GM18873 (cell line): Measurements from ENCODE around the gene PLAU.
"Not testable (repeated sequence)": the region's sequence is repeated elsewhere in the genome, so short reads cannot be mapped to it uniquely, and the experiment has no call there.

Experiments
- ATAC-seq: cut with Tn5 transposase; IDR thresholded peaks from one replicate; pipeline ENCODE4 v1.9.1; 2021; ENCODE audit warnings: mild to moderate bottlenecking, moderate library complexity, moderate number of reproducible peaks; ENCODE audit not compliant: unreplicated experiment, low FRiP score

The PLAU gene

GRCh38 chr10:73946253-73947145 is 35.6 kb downstream of the PLAU start:
- ATAC-seq: no peak

- ATAC-seq: no peak
These were observed 38.2 kb downstream of the PLAU start for GRCh38 chr10:73948947-73949633.

GRCh38 chr10:73950155-73950948 is 39.4 kb downstream of the PLAU start:
- no peak for ATAC-seq

DNA sequence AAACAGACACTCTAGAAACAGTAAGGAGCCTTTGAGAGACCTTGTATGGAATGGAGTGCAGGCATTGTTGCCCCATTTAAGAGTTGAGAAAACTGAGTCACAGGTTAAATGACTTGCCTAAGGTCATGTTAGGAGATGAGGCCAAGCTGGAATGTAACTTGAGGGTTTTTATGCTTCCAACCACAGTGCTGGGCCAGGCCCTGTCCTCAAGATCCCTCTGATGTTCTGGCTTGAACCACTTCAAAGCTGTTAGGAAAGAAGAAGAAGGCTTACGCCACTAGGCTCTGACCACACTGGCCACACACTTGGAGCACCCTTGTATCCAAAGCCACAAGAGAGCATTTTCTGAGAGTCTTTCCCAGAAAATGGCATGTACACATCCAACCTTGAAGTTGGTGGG is 42.7 kb downstream of the PLAU start:
- ATAC-seq: no peak

GRCh38 chr10:73954737-73955136 is 43.8 kb downstream of the PLAU start:
- no peak for ATAC-seq

DNA sequence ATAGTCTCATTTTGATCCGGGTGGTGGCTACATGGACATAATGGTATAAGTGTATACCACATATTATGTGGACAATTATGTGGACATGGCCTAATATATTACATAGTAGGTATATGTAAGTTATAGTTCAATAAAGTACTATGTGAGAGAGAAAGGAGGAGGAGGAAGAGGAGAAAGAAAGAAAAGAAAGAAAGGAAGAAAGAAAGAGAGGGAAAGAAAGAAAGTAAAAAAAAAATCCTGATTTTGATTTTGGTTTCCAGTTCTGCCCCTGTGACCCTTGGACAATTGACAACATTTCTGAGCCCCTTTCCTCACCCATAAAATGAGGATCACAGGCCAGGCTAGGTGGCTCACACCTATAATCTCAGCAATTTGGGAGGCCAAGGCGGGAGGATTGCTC is 44.8 kb downstream of the PLAU start:
- no peak for ATAC-seq

GRCh38 chr10:73956476-73957359 is 45.8 kb downstream of the PLAU start:
- no peak for ATAC-seq

- ATAC-seq: no peak
These were observed 48.7 kb downstream of the PLAU start for GRCh38 chr10:73959484-73960243.

- ATAC-seq: no peak
These were observed 51.5 kb downstream of the PLAU start for GRCh38 chr10:73962386-73962785.

DNA sequence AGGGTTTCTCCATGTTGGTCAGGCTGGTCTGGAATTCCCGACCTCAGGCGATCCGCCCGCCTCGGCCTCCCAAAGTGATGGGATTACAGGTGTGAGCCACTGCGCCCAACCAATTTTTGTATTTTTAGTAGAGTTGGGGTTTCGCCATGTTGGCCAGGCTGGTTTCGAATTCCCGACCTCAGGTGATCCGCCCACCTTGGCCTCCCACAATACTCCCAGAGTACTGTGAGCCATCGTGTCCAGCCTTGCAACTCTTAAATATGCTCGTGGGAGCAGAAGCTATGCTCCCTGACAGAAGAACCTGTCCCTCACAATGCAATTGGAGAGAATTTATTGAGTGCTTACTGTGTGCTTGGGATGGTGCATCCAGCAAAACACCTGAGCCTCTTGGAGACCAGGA is 52.6 kb downstream of the PLAU start:
- not testable (repeated sequence) for ATAC-seq

DNA sequence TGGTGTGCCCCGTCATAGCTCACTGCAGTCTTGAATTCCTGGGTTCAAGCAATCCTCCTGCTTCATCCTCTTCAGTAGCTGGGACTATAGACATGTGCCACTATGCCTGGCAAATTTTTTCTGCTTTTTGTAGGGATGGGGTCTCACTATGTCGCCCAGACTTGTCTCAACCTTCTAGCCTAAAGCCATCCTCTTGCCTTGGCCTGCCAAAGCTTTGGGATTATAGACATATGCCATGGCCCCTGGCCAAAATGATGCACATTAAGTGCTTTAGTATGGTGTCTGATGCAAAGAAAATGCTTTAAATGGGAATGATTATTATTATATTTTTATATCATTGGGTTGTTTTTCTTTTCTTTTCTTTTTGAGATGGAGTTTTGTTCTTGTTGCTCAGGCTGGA is 53.8 kb downstream of the PLAU start:
- ATAC-seq: no peak

DNA sequence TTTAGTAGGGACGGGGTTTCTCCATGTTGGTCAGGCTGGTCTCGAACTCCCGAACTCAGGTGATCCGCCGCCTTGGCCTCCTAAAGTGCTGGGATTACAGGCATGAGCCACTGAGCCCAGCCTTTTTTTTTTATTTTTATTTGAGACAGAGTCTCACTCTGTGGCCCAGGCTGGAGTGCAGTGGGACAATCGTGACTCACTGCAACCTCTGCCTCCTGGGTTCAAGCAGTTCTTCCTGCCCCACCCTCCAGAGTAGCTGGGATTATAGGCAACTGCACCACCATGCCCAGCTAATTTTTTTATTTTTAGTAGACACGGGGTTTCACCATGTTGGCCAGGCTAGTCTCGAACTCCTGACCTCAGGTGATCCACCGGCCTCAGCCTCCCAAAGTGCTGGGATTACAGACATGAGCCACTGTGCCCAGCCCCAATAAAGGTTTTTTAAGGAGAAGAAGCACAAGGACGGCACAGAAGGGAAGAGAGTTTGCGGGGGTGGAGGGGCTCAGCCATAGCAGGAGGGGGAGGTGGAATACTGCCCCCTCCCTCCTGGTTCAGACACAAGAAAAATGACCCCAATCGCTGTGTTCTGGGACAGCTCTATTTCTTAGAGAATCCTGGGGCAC is 54.4 kb downstream of the PLAU start:
- not testable (repeated sequence) for ATAC-seq

GRCh38 chr10:73965890-73966768 is 55.2 kb downstream of the PLAU start:
- no peak for ATAC-seq

DNA sequence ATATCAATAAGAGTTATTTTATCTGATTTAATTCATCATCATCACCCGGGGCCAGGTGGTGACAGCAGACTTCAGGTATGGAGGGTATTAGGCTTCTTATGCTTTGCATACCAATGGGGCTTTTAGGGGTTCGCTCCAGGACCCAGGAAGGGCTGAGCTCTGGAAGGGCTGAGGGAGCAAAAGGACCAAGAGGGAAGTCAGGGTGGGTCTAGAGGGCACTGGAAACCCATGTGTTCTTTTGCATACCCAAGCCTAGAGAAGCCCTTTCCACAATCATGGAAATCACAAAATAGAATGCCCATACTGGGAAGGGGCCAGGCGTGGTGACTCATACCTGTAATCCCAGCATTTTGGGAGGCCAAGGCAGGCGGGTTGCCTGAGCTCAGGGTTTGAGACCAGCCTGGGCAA is 56.1 kb downstream of the PLAU start:
- no peak for ATAC-seq
